ENCODE results near the gene SCAND1. TPM values are rescaled to one million over a fixed set of nuclear protein-coding genes. Genes with fewer than 3 reads are reported as not detected.

Gene SCAND1
- total RNA-seq, 1 donor from 2014 or later: 31.9 TPM

DNA sequence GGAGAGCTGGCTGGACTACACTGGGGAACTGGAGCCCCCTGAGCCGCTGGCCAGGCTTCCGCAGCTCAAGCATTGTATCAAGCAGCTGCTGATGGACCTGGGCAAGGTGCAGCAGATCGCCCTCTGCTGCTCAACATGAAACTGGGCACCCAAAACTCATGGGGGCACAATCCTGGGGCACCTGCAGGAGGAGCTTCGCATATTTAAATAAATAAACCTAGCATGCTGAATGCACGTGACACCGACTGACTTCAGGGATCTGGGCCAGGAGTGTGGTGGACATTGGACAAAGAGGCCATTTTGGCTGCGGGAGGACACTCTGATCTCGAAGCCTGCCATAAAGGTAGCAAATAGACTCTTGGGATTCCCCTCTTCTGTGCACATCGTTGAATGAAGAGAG, 6.8 kb downstream of the SCAND1 start:
- H3K36me3 ChIP-seq (ENCODE audit: control insufficient read depth, insufficient read depth, low read length): peaks cover 2% of the 10 kb centered on the region
- H3K4me3 ChIP-seq (ENCODE audit: low read depth, low read length): no peak overlapping the region
- no peaks in the 10 kb centered on the region for H3K27me3 ChIP-seq (ENCODE audit: control insufficient read depth, insufficient read depth, low read length)
- DNase-seq (ENCODE audit: low read depth) (peak; percentile 31), FAIRE-seq (no peak)
- TF ChIP-seq, protein P1, sequence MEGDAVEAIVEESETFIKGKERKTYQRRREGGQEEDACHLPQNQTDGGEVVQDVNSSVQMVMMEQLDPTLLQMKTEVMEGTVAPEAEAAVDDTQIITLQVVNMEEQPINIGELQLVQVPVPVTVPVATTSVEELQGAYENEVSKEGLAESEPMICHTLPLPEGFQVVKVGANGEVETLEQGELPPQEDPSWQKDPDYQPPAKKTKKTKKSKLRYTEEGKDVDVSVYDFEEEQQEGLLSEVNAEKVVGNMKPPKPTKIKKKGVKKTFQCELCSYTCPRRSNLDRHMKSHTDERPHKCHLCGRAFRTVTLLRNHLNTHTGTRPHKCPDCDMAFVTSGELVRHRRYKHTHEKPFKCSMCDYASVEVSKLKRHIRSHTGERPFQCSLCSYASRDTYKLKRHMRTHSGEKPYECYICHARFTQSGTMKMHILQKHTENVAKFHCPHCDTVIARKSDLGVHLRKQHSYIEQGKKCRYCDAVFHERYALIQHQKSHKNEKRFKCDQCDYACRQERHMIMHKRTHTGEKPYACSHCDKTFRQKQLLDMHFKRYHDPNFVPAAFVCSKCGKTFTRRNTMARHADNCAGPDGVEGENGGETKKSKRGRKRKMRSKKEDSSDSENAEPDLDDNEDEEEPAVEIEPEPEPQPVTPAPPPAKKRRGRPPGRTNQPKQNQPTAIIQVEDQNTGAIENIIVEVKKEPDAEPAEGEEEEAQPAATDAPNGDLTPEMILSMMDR (IDR thresholded peaks at IDR 0.05; ENCODE audit: insufficient read depth, low read length, severe bottlenecking): peak; percentile 49

DNA sequence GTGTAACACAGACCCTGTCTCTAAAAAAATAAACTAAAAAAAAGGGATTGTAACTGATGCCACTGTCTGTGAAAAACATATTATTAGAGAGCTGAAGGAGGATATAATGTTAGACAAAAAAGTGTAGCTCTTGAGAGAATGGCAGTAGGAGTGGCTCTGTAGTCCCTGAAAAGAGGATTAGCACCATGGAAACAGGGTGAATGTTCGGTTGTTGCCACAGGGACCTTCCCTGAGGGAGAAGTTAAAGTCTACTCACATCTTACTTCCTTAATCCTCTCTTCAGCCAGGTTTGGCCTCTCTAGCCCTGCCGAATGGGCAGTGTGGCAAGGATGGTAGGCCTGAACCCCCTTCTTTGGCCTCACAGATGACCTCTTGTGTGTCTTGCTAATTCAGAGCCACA, 12.1 kb downstream of the SCAND1 start:
- peaks cover 2% of the 10 kb centered on the region for H3K36me3 ChIP-seq (ENCODE audit: control insufficient read depth, insufficient read depth, low read length)
- TF ChIP-seq, protein P1 (IDR thresholded peaks at IDR 0.05; ENCODE audit: insufficient read depth, low read length, severe bottlenecking): no peak
- H3K27me3 ChIP-seq (ENCODE audit: control insufficient read depth, insufficient read depth, low read length): no peaks in the 10 kb centered on the region
- FAIRE-seq: no peak
- no peak overlapping the region for H3K4me3 ChIP-seq (ENCODE audit: low read depth, low read length)
- no peak for DNase-seq (ENCODE audit: low read depth)

DNA sequence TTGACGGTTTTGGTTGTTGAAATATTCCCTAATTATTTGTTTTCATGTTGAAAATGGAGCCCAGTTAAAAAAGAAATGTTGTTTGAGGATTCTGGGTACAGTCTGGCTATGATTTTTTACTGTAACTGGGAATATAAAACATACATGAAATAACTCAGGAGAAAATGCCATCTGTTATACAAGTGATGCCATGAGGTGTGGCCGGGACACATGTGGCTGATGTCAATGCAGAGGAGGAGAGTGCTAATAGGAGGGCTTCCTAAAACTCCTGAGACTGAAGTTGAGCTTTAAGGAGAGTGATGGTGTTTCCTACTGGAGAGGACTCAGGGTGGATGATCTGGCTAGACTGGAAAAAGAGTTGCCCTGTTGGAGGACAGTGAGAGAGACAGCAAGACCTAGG, 12.7 kb downstream of the SCAND1 start:
- TF ChIP-seq, protein P1 (IDR thresholded peaks at IDR 0.05; ENCODE audit: insufficient read depth, low read length, severe bottlenecking): no peak
- DNase-seq (ENCODE audit: low read depth) (no peak), FAIRE-seq (no peak)
- Histone ChIP-seq H3K36me3 (ENCODE audit: control insufficient read depth, insufficient read depth, low read length) (peaks cover 2% of the 10 kb centered on the region), H3K4me3 (ENCODE audit: low read depth, low read length) (no peak overlapping the region), H3K27me3 (ENCODE audit: control insufficient read depth, insufficient read depth, low read length) (no peaks in the 10 kb centered on the region)

DNA sequence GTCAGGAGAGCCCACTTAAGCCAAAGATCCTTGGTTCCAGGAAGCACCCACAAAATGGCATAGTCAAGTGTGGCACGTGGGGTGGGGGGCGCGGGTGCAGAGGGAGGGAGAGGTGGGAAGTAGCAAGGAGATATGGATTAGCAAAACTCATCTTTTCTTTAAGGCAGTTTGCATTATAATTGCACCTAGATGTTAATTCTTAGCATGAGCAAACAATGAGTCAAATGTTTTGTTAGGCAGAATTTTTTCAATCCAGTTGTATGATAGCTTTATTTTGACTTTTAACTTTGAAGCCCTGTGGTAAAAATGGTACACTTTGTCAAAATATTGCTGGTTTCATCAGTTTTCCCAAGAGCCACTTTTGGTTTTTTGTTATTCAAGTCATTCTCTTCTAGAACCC, 15.0 kb downstream of the SCAND1 start:
- no peak for FAIRE-seq
- TF ChIP-seq, protein P1 (IDR thresholded peaks at IDR 0.05; ENCODE audit: insufficient read depth, low read length, severe bottlenecking): no peak
- DNase-seq (ENCODE audit: low read depth): no peak
- Histone ChIP-seq H3K4me3 (ENCODE audit: low read depth, low read length) (no peak overlapping the region), H3K36me3 (ENCODE audit: control insufficient read depth, insufficient read depth, low read length) (peaks cover 2% of the 10 kb centered on the region), H3K27me3 (ENCODE audit: control insufficient read depth, insufficient read depth, low read length) (no peaks in the 10 kb centered on the region)

DNA sequence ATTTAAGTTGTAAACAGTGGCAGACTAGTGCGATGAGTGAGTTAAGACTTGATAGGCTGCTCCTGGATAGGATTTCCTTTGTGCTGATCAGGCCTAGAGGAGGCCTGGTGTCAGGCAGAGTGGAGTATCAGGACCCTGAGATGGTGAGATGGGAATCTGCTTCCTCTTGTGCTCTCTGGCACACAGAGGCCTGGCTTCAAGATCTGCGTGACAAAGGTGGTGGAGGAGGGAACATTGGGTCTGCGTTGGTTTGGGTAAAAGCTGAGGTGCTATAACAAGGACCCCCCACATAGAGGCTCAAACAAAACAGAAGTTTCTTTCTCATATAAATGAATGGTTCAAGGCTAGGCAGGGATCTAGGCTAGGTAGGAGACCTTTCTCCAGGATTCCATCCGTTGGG, 20.3 kb downstream of the SCAND1 start:
- DNase-seq (ENCODE audit: low read depth) (no peak), FAIRE-seq (no peak)
- no peak overlapping the region for H3K4me3 ChIP-seq (ENCODE audit: low read depth, low read length)
- TF ChIP-seq, protein P1 (IDR thresholded peaks at IDR 0.05; ENCODE audit: insufficient read depth, low read length, severe bottlenecking): no peak
- no peaks in the 10 kb centered on the region for H3K27me3 ChIP-seq (ENCODE audit: control insufficient read depth, insufficient read depth, low read length)
- H3K36me3 ChIP-seq (ENCODE audit: control insufficient read depth, insufficient read depth, low read length): peaks cover 4% of the 10 kb centered on the region

DNA sequence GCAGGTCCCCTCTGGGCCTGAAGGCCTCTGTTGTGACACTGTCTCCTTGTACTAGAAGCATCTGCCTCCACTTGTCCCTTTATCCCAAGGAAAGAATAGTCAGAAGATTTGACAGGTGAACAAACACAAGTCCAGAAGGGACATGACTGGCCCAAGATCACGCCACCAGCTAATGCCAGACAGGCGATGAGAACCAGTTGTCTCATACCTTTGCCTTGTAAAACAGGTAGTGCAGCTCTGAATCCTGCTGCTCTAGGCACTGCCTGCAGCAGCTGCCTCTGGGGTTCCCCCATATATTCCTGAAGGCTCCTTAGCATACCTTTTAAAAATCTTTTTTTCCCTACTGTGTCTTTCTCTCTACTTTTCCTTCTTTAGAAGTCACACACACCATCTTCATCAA, 25.0 kb downstream of the SCAND1 start:
- TF ChIP-seq, protein P1 (IDR thresholded peaks at IDR 0.05; ENCODE audit: insufficient read depth, low read length, severe bottlenecking): no peak
- FAIRE-seq: no peak
- Histone ChIP-seq H3K4me3 (ENCODE audit: low read depth, low read length) (no peak overlapping the region), H3K27me3 (ENCODE audit: control insufficient read depth, insufficient read depth, low read length) (no peaks in the 10 kb centered on the region), H3K36me3 (ENCODE audit: control insufficient read depth, insufficient read depth, low read length) (peaks cover 11% of the 10 kb centered on the region)
- DNase-seq (ENCODE audit: low read depth): no peak
